CD8-positive, alpha-beta memory T cell (primary cell): ENCODE data around the gene ENDOU. TPM values are rescaled to one million over a fixed set of nuclear protein-coding genes. Genes with fewer than 3 reads are reported as not detected.

Experiments
- CTCF ChIA-PET: fragments of 350-600 bp; sonication (Branson Sonifier 250); formaldehyde crosslinking; loops from one replicate; lab custom pipeline; 2021; ENCODE audit warnings: antibody characterized with exemption; lab: Charles Lee
- POLR2A ChIA-PET: fragments of 350-600 bp; sonication (Branson Sonifier 250); formaldehyde crosslinking; loops from one replicate; lab custom pipeline; 2021; ENCODE audit warnings: antibody characterized with exemption; lab: Charles Lee
- DNase-seq, 5 donors: peaks; one replicate each; pipeline versions ENCODE4 v3.0.0 to v3.0.0-alpha.2; 2020 to 2022; ENCODE audit warnings: mixed read lengths in 1 of 5
- H3K27ac ChIP-seq: one replicate; pipeline ENCODE4 v1.7.0; 2013; ENCODE audit warnings: low read depth, mild to moderate bottlenecking, low read length, moderate library complexity
- H3K27me3 ChIP-seq: 2 replicates; pipeline ENCODE4 v1.7.0; 2013; ENCODE audit warnings: low read length, mild to moderate bottlenecking; ENCODE audit not compliant: insufficient read depth, poor library complexity, severe bottlenecking
- H3K36me3 ChIP-seq: 2 replicates; pipeline ENCODE4 v1.7.0; 2013; ENCODE audit warnings: mild to moderate bottlenecking, low read length, moderate library complexity; ENCODE audit not compliant: insufficient read depth
- H3K4me1 ChIP-seq: 2 replicates; pipeline ENCODE4 v1.7.0; 2013; ENCODE audit warnings: mild to moderate bottlenecking, low read length, moderate library complexity; ENCODE audit not compliant: insufficient read depth
- H3K4me3 ChIP-seq: 2 replicates; pipeline ENCODE4 v1.7.0; 2013; ENCODE audit warnings: mild to moderate bottlenecking, low read length
- H3K9me3 ChIP-seq: 2 replicates; pipeline ENCODE4 v1.7.0; 2013; ENCODE audit warnings: mild to moderate bottlenecking, low read length
- H3K27ac Mint-ChIP-seq, 8 donors: one replicate each; pipeline ENCODE4 v1.8.0; 2020 to 2021; ENCODE audit warnings: mixed read lengths in 8 of 8, mild to moderate bottlenecking in 6 of 8, inconsistent platforms in 3 of 8, moderate library complexity in 3 of 8
- H3K27me3 Mint-ChIP-seq, 2 donors: one replicate each; pipeline ENCODE4 v1.8.0; 2020 to 2021; ENCODE audit warnings: mixed read lengths in 2 of 2, mild to moderate bottlenecking in 1 of 2, moderate library complexity in 1 of 2
- H3K36me3 Mint-ChIP-seq, 3 donors: one replicate each; pipeline ENCODE4 v1.8.0; 2020 to 2021; ENCODE audit warnings: mixed read lengths in 3 of 3, inconsistent platforms in 1 of 3, mild to moderate bottlenecking in 1 of 3
- H3K4me1 Mint-ChIP-seq, 3 donors: one replicate each; pipeline ENCODE4 v1.8.0; 2020 to 2021; ENCODE audit warnings: mixed read lengths in 3 of 3, inconsistent platforms in 1 of 3, mild to moderate bottlenecking in 1 of 3
- H3K4me3 Mint-ChIP-seq, 7 donors: one replicate each; pipeline ENCODE4 v1.8.0; 2020 to 2021; ENCODE audit warnings: mixed read lengths in 7 of 7, mild to moderate bottlenecking in 6 of 7, moderate library complexity in 4 of 7, inconsistent platforms in 2 of 7
- H3K9me3 Mint-ChIP-seq, 5 donors: one replicate each; pipeline ENCODE4 v1.8.0; 2020 to 2022; ENCODE audit warnings: mixed read lengths in 5 of 5, mild to moderate bottlenecking in 3 of 5, moderate library complexity in 2 of 5, inconsistent platforms in 1 of 5
- polyA plus RNA-seq: library from polyadenylated mRNA; unstranded; fragments of 300-500 nt; fragmentation: Illumina TruSeq; gene quantifications from one replicate; pipeline ENCODE4 v1.2.3, GENCODE V29; 2021
- total RNA-seq, 2 experiments: library from RNA; stranded (reverse); gene quantifications; one replicate each; pipeline ENCODE4 v1.2.3, GENCODE V29; 2021

The ENDOU gene
- total and polyA plus RNA-seq, 3 experiments from 2014 or later, result not detected

- Mint-ChIP-seq H3K9me3 (no peaks in the 10 kb centered on the region), H3K4me3 (peak overlapping the region in 4 of 7 donors; percentile 12 to 61 (median 26)), H3K27ac (peak overlapping the region in 5 of 8 donors; percentile 4 to 83 (median 34)), H3K36me3 (no peaks in the 10 kb centered on the region), H3K27me3 (peaks cover 5 to 16% of the 10 kb centered on the region in 2 donors), H3K4me1 (peaks cover 19 to 37% (median 26%) of the 10 kb centered on the region in 3 donors)
- peaks cover 21% of the 10 kb centered on the region for H3K4me1 ChIP-seq
- no peak overlapping the region for H3K4me3 ChIP-seq
- no peaks in the 10 kb centered on the region for H3K9me3 ChIP-seq
- no peak overlapping the region for H3K27ac ChIP-seq
- H3K36me3 ChIP-seq, result no peaks in the 10 kb centered on the region
- CTCF ChIA-PET, result interaction anchor here (1.3 to 9.6 kb wide), 11 partner anchors 13 to 223 kb away, joined by 4 to 414 read pairs (median 34); partner anchors contain the start of genes ENDOU, HDAC7, RAPGEF3 and RPAP3
- DNase-seq, result no peak
- H3K27me3 ChIP-seq, result no peaks in the 10 kb centered on the region
- POLR2A ChIA-PET, result interaction anchor here (1.7 kb wide), 1 partner anchor 26 kb away, joined by 7 read pairs; no protein-coding TSS in a partner anchor
Measured at GRCh38 chr12:47740606-47741339, 15.5 kb upstream of the ENDOU start.

GRCh38 chr12:47739979-47740378, 14.7 kb upstream of the ENDOU start:
- CTCF ChIA-PET, result interaction anchor here (1.8 to 9.6 kb wide), 7 partner anchors 12 to 97 kb away, joined by 5 to 414 read pairs (median 130); partner anchors contain the start of genes ENDOU, RAPGEF3 and SLC48A1
- H3K9me3 ChIP-seq, result no peaks in the 10 kb centered on the region
- no peaks in the 10 kb centered on the region for H3K27me3 ChIP-seq
- peaks cover 21% of the 10 kb centered on the region for H3K4me1 ChIP-seq
- no peaks in the 10 kb centered on the region for H3K36me3 Mint-ChIP-seq
- H3K4me1 Mint-ChIP-seq, result peaks cover 19 to 37% (median 26%) of the 10 kb centered on the region in 3 donors
- no peak overlapping the region for H3K4me3 ChIP-seq
- H3K9me3 Mint-ChIP-seq, result no peaks in the 10 kb centered on the region
- H3K4me3 Mint-ChIP-seq, result no peak overlapping the region
- no peak overlapping the region for H3K27ac ChIP-seq
- DNase-seq, result no peak
- no peaks in the 10 kb centered on the region for H3K36me3 ChIP-seq
- POLR2A ChIA-PET, result no interaction called here
- peaks cover 5 to 11% of the 10 kb centered on the region in 2 donors for H3K27me3 Mint-ChIP-seq
- H3K27ac Mint-ChIP-seq, result peak overlapping the region in 1 of 8 donors; percentile 33

GRCh38 chr12:47739297-47739696, 14.0 kb upstream of the ENDOU start:
- Histone ChIP-seq H3K27me3 (no peaks in the 10 kb centered on the region), H3K4me1 (peaks cover 21% of the 10 kb centered on the region), H3K36me3 (no peaks in the 10 kb centered on the region), H3K9me3 (no peaks in the 10 kb centered on the region), H3K27ac (no peak overlapping the region), H3K4me3 (no peak overlapping the region)
- peaks cover 19 to 37% (median 26%) of the 10 kb centered on the region in 3 donors for H3K4me1 Mint-ChIP-seq
- no peaks in the 10 kb centered on the region for H3K36me3 Mint-ChIP-seq
- no peak overlapping the region for H3K4me3 Mint-ChIP-seq
- H3K27me3 Mint-ChIP-seq, result peaks cover 5 to 7% of the 10 kb centered on the region in 2 donors
- CTCF ChIA-PET, result interaction anchor here (6.2 to 9.6 kb wide), 4 partner anchors 11 to 97 kb away, joined by 82 to 414 read pairs (median 176); partner anchors contain the start of genes ENDOU and SLC48A1
- DNase-seq, result no peak
- peak overlapping the region in 2 of 8 donors; percentile 4 to 41 for H3K27ac Mint-ChIP-seq
- POLR2A ChIA-PET, result no interaction called here
- H3K9me3 Mint-ChIP-seq, result no peaks in the 10 kb centered on the region

GRCh38 chr12:47737936-47738594, 12.8 kb upstream of the ENDOU start:
- DNase-seq, result no peak
- no peaks in the 10 kb centered on the region for H3K27me3 ChIP-seq
- no peak overlapping the region for H3K4me3 Mint-ChIP-seq
- H3K36me3 Mint-ChIP-seq, result no peaks in the 10 kb centered on the region
- peaks cover 19 to 32% (median 26%) of the 10 kb centered on the region in 3 donors for H3K4me1 Mint-ChIP-seq
- H3K27ac ChIP-seq, result no peak overlapping the region
- H3K9me3 ChIP-seq, result no peaks in the 10 kb centered on the region
- ChIA-PET CTCF (interaction anchor here (1.6 to 1.7 kb wide), 2 partner anchors 22 to 29 kb away, joined by 5 to 7 read pairs; no protein-coding TSS in a partner anchor), POLR2A (no interaction called here)
- no peak overlapping the region for H3K4me3 ChIP-seq
- peaks cover 0 to under 1% of the 10 kb centered on the region in 2 donors for H3K27me3 Mint-ChIP-seq
- H3K27ac Mint-ChIP-seq, result peak overlapping the region in 1 of 8 donors; percentile 40
- H3K36me3 ChIP-seq, result no peaks in the 10 kb centered on the region
- H3K9me3 Mint-ChIP-seq, result no peaks in the 10 kb centered on the region
- H3K4me1 ChIP-seq, result peaks cover 21% of the 10 kb centered on the region

- ChIA-PET POLR2A (no interaction called here), CTCF (interaction anchor here (1.2 to 1.7 kb wide), 3 partner anchors 21 to 105 kb away, joined by 3 to 7 read pairs (median 5); no protein-coding TSS in a partner anchor)
- no peak overlapping the region for H3K4me3 Mint-ChIP-seq
- H3K27ac ChIP-seq, result no peak overlapping the region
- no peaks in the 10 kb centered on the region for H3K27me3 Mint-ChIP-seq
- H3K27ac Mint-ChIP-seq, result no peak overlapping the region
- no peaks in the 10 kb centered on the region for H3K9me3 ChIP-seq
- H3K9me3 Mint-ChIP-seq, result no peaks in the 10 kb centered on the region
- no peaks in the 10 kb centered on the region for H3K36me3 ChIP-seq
- H3K4me3 ChIP-seq, result no peak overlapping the region
- no peak for DNase-seq
- peaks cover 14% of the 10 kb centered on the region for H3K4me1 ChIP-seq
- no peaks in the 10 kb centered on the region for H3K36me3 Mint-ChIP-seq
- no peaks in the 10 kb centered on the region for H3K27me3 ChIP-seq
- peaks cover 14 to 26% (median 20%) of the 10 kb centered on the region in 3 donors for H3K4me1 Mint-ChIP-seq
Measured at GRCh38 chr12:47736877-47737676, 11.8 kb upstream of the ENDOU start.

- Histone ChIP-seq H3K27me3 (no peaks in the 10 kb centered on the region), H3K36me3 (no peaks in the 10 kb centered on the region), H3K9me3 (no peaks in the 10 kb centered on the region), H3K4me3 (no peak overlapping the region), H3K27ac (no peak overlapping the region), H3K4me1 (peaks cover 5% of the 10 kb centered on the region)
- Mint-ChIP-seq H3K4me1 (peaks cover 6 to 17% (median 13%) of the 10 kb centered on the region in 3 donors), H3K9me3 (no peaks in the 10 kb centered on the region), H3K36me3 (no peaks in the 10 kb centered on the region), H3K27ac (no peak overlapping the region), H3K27me3 (no peaks in the 10 kb centered on the region), H3K4me3 (no peak overlapping the region)
- no peak for DNase-seq
- ChIA-PET CTCF (interaction anchor here (1.2 to 1.7 kb wide), 2 partner anchors 31 to 106 kb away, joined by 3 to 7 read pairs; no protein-coding TSS in a partner anchor), POLR2A (no interaction called here)
Measured at GRCh38 chr12:47736216-47736615, 10.9 kb upstream of the ENDOU start.

- Histone ChIP-seq H3K9me3 (no peaks in the 10 kb centered on the region), H3K4me1 (no peaks in the 10 kb centered on the region), H3K36me3 (no peaks in the 10 kb centered on the region), H3K27me3 (no peaks in the 10 kb centered on the region), H3K4me3 (no peak overlapping the region), H3K27ac (no peak overlapping the region)
- DNase-seq, result no peak
- H3K27me3 Mint-ChIP-seq, result no peaks in the 10 kb centered on the region
- peaks cover 0 to 12% (median 8%) of the 10 kb centered on the region in 3 donors for H3K4me1 Mint-ChIP-seq
- ChIA-PET POLR2A (no interaction called here), CTCF (interaction anchor here (1.2 kb wide), 1 partner anchor 106 kb away, joined by 3 read pairs; no protein-coding TSS in a partner anchor)
- H3K9me3 Mint-ChIP-seq, result no peaks in the 10 kb centered on the region
- H3K4me3 Mint-ChIP-seq, result no peak overlapping the region
- H3K36me3 Mint-ChIP-seq, result no peaks in the 10 kb centered on the region
- peak overlapping the region in 1 of 8 donors; percentile 75 for H3K27ac Mint-ChIP-seq
Measured at GRCh38 chr12:47735649-47736048, 10.4 kb upstream of the ENDOU start.
